ENCODE measurements around the gene IGF2BP3. TPM values are rescaled to one million over a fixed set of nuclear protein-coding genes. Genes with fewer than 3 reads are reported as not detected.
"Not testable (repeated sequence)": the region's sequence is repeated elsewhere in the genome, so short reads cannot be mapped to it uniquely, and the experiment has no call there.

IGF2BP3 gene
- total RNA-seq, 2 experiments from 2014 or later = 0.50 to 1.2 TPM

DNA sequence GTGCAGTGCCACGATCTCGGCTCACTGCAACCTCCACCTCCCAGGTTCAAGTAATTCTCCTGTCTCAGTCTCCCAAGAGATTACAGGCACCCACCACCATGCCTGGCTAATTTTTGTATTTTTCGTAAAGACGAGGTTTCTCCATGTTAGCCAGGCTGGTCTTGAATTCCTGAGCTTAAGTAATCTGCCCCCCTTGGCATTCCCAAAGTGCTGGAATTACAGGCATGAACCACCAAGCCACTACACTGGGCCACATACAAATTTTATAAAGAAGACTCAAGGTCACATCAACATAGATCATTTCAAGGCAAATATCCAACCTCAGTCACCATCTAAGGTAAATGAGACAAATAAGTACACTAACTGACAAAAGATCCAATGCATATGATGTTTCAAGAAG, 32.1 kb downstream of the IGF2BP3 start:
- POLR2A ChIA-PET = no interaction called here
- DNase-seq = no peak
- Mint-ChIP-seq H3K9me3 (no peaks in the 10 kb centered on the region), H3K4me1 (no peaks in the 10 kb centered on the region), H3K27ac (no peak overlapping the region), H3K4me3 (no peak overlapping the region), H3K27me3 (peaks cover 1% of the 10 kb centered on the region), H3K36me3 (ENCODE audit: low read depth) (no peaks in the 10 kb centered on the region)
- CTCF ChIA-PET = no interaction called here

DNA sequence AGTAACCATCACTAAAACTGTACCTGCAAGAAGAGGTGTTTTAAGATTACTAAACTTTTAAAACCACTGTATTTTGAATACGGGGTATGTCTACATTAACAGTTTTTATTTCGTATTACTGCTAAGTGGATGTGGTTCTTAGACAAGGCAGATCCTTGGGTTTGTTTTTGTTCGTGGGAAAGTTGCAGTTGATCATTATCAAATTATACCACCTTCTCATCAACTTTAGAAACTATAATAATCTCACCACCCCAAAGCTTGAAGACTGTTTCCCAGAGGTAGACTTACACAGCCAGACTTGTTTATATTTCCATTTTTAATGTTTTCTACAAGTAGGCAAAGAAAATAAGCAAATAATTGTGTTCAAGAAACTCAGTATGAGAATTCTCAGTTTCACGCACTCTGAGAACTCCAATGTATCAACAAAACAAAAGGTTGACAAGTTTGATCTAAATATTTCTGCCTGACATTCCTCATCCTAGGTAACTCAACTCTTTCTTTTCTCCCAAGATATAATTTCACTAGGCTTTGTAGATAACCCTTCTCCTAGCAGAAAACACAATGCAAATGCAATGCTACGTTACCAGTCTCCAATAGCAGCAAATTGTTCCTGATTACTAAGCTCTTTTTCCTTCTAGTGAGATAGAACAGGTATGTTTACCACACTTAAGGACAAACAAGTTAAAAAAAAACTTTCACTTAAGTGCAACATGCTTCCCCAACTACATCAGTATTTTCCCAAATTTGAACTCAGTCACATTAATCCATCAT, 36.0 kb downstream of the IGF2BP3 start:
- Mint-ChIP-seq H3K27me3 (peaks cover 16% of the 10 kb centered on the region), H3K4me1 (no peaks in the 10 kb centered on the region), H3K27ac (no peak overlapping the region), H3K9me3 (no peaks in the 10 kb centered on the region), H3K36me3 (ENCODE audit: low read depth) (no peaks in the 10 kb centered on the region), H3K4me3 (no peak overlapping the region)
- ChIA-PET POLR2A (no interaction called here), CTCF (interaction anchor here (0.8 kb wide), 1 partner anchor 20 kb away, joined by 3 read pairs; no protein-coding TSS in a partner anchor)
- no peak for DNase-seq

DNA sequence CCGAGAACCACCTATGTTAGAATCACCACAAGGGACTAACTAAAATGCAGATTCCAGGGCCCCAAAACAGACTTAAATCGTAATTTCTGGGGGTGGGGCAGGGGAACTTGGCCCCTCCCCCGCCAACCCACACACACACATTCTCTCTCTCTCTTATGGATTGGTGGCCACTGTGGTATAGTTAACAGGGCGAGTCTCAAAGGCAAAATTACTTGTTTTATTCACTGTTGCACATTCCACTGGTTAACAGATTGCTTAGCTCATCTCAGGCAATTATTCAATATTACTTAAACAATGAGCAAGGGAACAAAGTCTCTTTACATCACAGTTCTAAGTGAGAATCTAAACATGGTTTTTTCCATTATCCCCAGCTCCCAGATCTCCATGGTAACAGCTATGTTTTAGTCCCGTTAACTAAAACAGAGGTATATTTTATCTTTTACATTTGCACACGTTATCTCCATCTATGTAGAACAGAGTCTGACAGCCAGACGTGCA, 38.5 kb downstream of the IGF2BP3 start:
- Mint-ChIP-seq H3K27ac (no peak overlapping the region), H3K4me1 (no peaks in the 10 kb centered on the region), H3K27me3 (peaks cover 23% of the 10 kb centered on the region), H3K4me3 (no peak overlapping the region), H3K36me3 (ENCODE audit: low read depth) (no peaks in the 10 kb centered on the region), H3K9me3 (no peaks in the 10 kb centered on the region)
- POLR2A ChIA-PET = interaction anchor here (0.6 kb wide), 1 partner anchor 86 kb away, joined by 3 read pairs; no protein-coding TSS in a partner anchor
- no peak for DNase-seq
- CTCF ChIA-PET = interaction anchor here (1.2 kb wide), 1 partner anchor 90 kb away, joined by 3 read pairs; no protein-coding TSS in a partner anchor

DNA sequence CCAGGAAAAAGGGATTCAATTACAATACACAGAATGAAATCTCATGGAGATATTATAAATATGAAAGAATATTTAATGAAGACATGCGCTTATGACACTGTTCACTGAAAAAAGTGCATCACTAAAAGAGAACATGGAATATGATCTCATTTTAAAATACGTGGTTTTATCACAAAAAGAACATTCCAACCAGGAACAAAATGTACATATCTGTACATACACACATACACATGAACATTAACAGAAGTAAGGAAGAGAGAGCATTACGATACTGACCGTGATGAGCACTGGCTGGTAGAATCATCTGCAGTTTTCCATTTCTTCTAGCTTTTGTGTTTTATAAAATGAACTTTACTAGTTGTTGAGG, 39.4 kb downstream of the IGF2BP3 start:
- Mint-ChIP-seq H3K4me1 (no peaks in the 10 kb centered on the region), H3K9me3 (no peaks in the 10 kb centered on the region), H3K36me3 (ENCODE audit: low read depth) (no peaks in the 10 kb centered on the region), H3K4me3 (no peak overlapping the region), H3K27me3 (peaks cover 23% of the 10 kb centered on the region), H3K27ac (no peak overlapping the region)
- CTCF ChIA-PET = interaction anchor here (0.8 to 1.6 kb wide), 5 partner anchors 13 to 158 kb away, joined by 3 to 7 read pairs (median 3); no protein-coding TSS in a partner anchor
- no peak for DNase-seq
- POLR2A ChIA-PET = no interaction called here

DNA sequence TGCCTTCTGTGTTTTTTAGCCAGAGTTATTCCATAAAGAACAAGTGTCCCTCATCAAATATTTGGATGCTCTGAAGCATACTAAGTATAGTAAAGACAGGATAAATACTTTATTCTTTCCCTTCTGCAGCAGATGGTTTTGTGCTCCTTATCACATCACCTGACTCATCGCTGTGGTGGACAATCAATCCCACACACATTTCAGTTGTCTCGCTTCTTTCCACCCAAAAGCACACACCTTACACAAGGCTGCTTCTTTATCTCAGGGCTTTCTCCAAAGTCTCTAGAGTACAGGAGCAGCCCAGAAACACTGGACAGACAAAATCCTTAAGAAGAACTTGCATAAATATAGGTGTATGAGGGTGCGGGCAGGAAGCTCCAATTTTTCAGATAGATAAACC, 43.4 kb downstream of the IGF2BP3 start:
- H3K4me1 Mint-ChIP-seq = no peaks in the 10 kb centered on the region
- no peak overlapping the region for H3K27ac Mint-ChIP-seq
- no peaks in the 10 kb centered on the region for H3K9me3 Mint-ChIP-seq
- CTCF ChIA-PET = no interaction called here
- DNase-seq = no peak
- POLR2A ChIA-PET = no interaction called here
- H3K36me3 Mint-ChIP-seq (ENCODE audit: low read depth) = no peaks in the 10 kb centered on the region
- H3K27me3 Mint-ChIP-seq = peaks cover 21% of the 10 kb centered on the region
- no peak overlapping the region for H3K4me3 Mint-ChIP-seq

DNA sequence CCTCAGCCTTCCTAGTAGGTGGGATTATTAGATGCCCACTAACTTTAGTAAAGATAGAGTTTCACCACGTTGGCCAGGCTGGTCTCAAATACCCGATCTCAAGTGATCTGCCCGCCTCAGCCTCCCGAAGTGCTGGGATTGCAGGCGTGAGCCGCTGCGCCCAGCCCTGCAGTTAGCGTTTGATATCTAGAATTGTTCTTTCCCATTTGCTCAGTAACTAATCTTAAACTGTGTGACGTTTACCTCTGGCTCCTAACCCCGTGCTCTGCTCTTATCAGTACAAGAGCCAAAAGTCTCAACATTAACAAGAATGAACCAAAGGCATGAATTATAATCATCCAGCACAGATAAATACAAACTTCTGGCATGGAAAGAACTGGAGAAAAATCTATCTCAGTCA, 47.4 kb downstream of the IGF2BP3 start:
- Mint-ChIP-seq H3K9me3 (no peaks in the 10 kb centered on the region), H3K4me3 (no peak overlapping the region), H3K36me3 (ENCODE audit: low read depth) (no peaks in the 10 kb centered on the region), H3K27ac (no peak overlapping the region), H3K4me1 (peaks cover 3% of the 10 kb centered on the region), H3K27me3 (peaks cover 3% of the 10 kb centered on the region)
- CTCF ChIA-PET = no interaction called here
- no peak for DNase-seq
- POLR2A ChIA-PET = no interaction called here

DNA sequence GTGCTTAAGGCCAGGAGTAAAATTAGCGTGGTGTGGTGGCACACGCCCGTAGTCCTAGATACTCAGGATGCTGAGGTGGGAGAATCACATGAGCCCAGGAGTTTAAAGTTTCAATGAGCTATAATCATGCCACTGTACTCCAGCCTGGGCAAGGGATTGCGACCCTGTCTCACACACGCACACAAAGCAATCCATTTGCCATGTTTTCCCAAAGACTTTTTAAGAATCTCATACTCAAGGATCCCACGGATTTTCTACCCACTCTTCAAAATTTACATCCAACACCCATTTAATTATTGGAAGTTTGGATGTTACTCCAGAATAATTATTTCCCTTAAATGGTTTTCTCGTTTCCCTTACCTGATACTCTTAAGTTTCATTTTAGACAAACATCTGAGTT, 47.9 kb downstream of the IGF2BP3 start:
- Mint-ChIP-seq H3K36me3 (ENCODE audit: low read depth) (no peaks in the 10 kb centered on the region), H3K9me3 (no peaks in the 10 kb centered on the region), H3K4me1 (peaks cover 3% of the 10 kb centered on the region), H3K27me3 (peaks cover 4% of the 10 kb centered on the region), H3K4me3 (no peak overlapping the region), H3K27ac (no peak overlapping the region)
- ChIA-PET POLR2A (no interaction called here), CTCF (no interaction called here)
- DNase-seq = no peak

DNA sequence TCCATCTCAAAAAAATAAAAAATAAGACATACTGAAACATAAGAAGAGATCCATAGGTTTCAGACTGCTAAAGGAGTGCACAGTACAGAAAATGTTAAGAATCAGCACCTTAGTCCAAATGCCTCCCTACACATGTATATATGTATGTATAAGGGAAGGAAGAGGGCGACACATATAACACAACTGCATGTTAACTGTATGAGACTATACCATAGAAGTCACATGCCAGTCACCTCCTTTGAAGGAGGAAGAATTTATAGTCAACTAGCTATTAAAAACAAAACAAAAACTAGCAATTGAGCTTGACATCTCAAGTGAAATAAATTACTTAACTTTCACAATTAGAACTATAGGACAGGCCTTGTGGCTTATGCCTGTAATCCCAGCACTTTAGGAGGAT, 50.4 kb downstream of the IGF2BP3 start:
- peaks cover 3% of the 10 kb centered on the region for H3K4me1 Mint-ChIP-seq
- CTCF ChIA-PET = interaction anchor here (1.1 to 1.4 kb wide), 2 partner anchors 18 to 30 kb away, joined by 3 read pairs; no protein-coding TSS in a partner anchor
- H3K9me3 Mint-ChIP-seq = no peaks in the 10 kb centered on the region
- H3K36me3 Mint-ChIP-seq (ENCODE audit: low read depth) = no peaks in the 10 kb centered on the region
- H3K4me3 Mint-ChIP-seq = no peak overlapping the region
- DNase-seq = no peak
- H3K27ac Mint-ChIP-seq = no peak overlapping the region
- H3K27me3 Mint-ChIP-seq = peaks cover 2% of the 10 kb centered on the region
- POLR2A ChIA-PET = no interaction called here

DNA sequence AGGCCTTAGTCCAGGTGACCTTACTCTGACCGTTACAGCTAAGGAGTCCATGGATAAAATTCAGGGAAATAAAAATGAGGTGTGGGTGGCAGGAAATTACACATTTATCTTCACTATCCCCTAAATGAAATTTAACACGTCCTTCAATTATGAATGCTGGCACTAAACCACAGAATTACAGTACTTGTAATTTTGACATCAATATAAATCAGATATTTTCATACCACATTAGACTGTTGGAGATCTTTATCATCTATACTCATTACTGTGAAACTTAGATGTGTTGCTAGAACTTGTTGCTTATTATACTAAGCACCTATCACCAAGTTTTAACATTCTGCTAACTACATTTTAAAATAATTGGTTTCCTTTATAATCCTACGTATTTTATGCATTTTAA, 51.1 kb downstream of the IGF2BP3 start:
- H3K27ac Mint-ChIP-seq = no peak overlapping the region
- peaks cover 2% of the 10 kb centered on the region for H3K27me3 Mint-ChIP-seq
- ChIA-PET POLR2A (no interaction called here), CTCF (interaction anchor here (1.1 to 1.4 kb wide), 2 partner anchors 17 to 30 kb away, joined by 3 read pairs; no protein-coding TSS in a partner anchor)
- no peaks in the 10 kb centered on the region for H3K9me3 Mint-ChIP-seq
- peaks cover 3% of the 10 kb centered on the region for H3K4me1 Mint-ChIP-seq
- no peak for DNase-seq
- no peaks in the 10 kb centered on the region for H3K36me3 Mint-ChIP-seq (ENCODE audit: low read depth)
- H3K4me3 Mint-ChIP-seq = no peak overlapping the region

DNA sequence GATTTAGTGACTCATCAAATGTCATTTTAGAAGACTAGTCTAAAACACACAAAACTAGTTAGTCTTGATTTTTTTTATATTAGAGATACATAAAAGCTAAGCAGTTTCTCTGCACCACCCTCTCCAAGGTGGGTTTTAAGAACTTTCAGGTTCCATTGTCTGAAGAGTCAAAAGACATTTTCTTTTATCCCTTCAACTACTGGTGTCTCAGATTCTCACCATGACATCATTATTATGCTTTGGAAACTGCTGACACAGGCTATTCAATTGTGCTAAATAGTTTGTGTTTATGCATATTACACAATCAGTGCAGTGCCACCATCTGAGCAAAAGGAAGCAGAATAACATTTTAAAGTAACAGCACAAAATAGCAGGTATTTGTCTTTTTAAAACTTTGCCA, 52.2 kb downstream of the IGF2BP3 start:
- H3K9me3 Mint-ChIP-seq = no peaks in the 10 kb centered on the region
- no peak for DNase-seq
- H3K4me3 Mint-ChIP-seq = no peak overlapping the region
- no peak overlapping the region for H3K27ac Mint-ChIP-seq
- ChIA-PET POLR2A (no interaction called here), CTCF (interaction anchor here (1.1 kb wide), 1 partner anchor 12 kb away, joined by 3 read pairs; no protein-coding TSS in a partner anchor)
- peaks cover 2% of the 10 kb centered on the region for H3K27me3 Mint-ChIP-seq
- H3K36me3 Mint-ChIP-seq (ENCODE audit: low read depth) = no peaks in the 10 kb centered on the region
- H3K4me1 Mint-ChIP-seq = peaks cover 3% of the 10 kb centered on the region

DNA sequence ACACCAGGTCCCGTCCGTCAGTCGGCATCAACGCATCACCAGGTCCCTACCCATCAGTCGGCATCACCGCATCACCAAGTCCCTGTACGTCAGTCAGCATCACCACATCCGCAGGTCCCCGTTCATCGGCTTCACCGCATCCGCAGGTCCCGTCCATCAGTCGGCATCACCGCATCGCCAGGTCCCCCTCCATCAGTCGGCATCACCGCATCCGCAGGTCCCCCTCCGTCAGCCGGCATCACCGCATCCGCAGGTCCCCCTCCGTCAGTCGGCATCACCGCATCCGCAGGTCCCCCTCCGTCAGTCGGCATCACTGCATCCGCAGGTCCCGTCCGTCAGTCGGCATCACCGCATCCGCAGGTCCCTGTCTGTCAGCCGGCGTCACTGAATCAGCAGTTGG, 55.1 kb downstream of the IGF2BP3 start:
- Mint-ChIP-seq H3K4me1 (no peaks in the 10 kb centered on the region), H3K36me3 (ENCODE audit: low read depth) (no peaks in the 10 kb centered on the region), H3K9me3 (no peaks in the 10 kb centered on the region), H3K4me3 (no peak overlapping the region), H3K27ac (no peak overlapping the region), H3K27me3 (peaks cover 2% of the 10 kb centered on the region)
- POLR2A ChIA-PET = no interaction called here
- CTCF ChIA-PET = no interaction called here
- no peak for DNase-seq

DNA sequence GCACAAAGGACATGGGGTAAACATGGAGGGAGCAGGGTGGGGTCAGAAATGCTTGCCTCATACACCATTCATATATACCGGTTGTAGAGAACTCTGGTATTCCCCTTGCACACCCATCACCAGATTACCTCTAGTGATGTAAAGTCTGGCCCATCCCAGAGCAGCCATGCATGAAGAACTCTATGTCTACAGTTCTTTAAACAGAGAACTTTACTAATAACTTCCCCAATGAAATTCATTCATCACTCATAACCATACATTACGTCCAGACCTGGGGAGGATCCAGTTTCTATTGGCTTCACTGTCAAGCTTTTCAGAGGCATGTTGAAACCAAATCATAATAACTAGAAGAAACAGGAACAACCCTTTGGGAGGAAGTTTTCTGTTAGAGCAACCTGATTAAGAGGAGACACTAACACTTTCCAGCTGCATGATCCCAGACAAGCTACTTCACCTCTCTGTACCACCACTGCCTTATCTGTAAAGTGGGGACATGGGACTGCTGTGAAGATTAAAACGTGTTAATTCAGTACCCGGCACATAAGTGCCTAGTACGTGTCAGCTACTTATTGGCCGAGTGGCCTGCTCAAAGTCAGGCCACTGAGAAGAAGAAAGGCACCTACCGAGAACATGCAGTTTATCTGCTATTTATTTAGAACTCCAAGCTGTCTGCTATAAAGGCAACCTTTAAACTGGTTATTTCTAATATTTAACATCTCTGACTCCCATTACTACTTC, 59.7 kb downstream of the IGF2BP3 start:
- H3K27me3 Mint-ChIP-seq = no peaks in the 10 kb centered on the region
- no peaks in the 10 kb centered on the region for H3K36me3 Mint-ChIP-seq (ENCODE audit: low read depth)
- no peak for DNase-seq
- H3K4me3 Mint-ChIP-seq = no peak overlapping the region
- no peak overlapping the region for H3K27ac Mint-ChIP-seq
- ChIA-PET POLR2A (interaction anchor here (0.6 kb wide), 1 partner anchor 1298 kb away, joined by 3 read pairs; no protein-coding TSS in a partner anchor), CTCF (interaction anchor here (0.9 kb wide), 1 partner anchor 14 kb away, joined by 3 read pairs; no protein-coding TSS in a partner anchor)
- H3K9me3 Mint-ChIP-seq = peaks cover 10% of the 10 kb centered on the region
- no peaks in the 10 kb centered on the region for H3K4me1 Mint-ChIP-seq

DNA sequence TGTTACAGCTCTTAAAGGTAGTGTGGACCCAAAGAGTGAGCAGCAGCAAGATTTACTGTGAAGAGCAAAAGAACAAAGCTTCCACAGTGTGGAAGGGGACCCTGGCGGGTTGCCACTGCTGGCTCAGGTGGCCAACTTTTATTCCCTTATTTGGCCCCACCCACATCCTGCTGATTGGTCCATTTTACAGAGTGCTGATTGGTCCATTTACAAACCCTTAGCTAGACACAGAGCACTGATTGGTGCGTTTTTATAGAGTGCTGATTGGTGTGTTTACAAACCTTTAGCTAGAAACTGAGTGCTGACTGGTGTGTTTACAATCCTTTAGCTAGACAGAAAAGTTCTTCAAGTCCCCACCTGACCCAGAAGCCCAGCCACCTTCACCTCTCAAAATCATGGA, 63.7 kb downstream of the IGF2BP3 start:
- POLR2A ChIA-PET; H3K27ac Mint-ChIP-seq; DNase-seq; H3K36me3 Mint-ChIP-seq (ENCODE audit: low read depth); H3K27me3 Mint-ChIP-seq; H3K4me1 Mint-ChIP-seq; H3K4me3 Mint-ChIP-seq: not testable (repeated sequence)
- CTCF ChIA-PET = interaction anchor here (0.6 to 1.1 kb wide), 3 partner anchors 52 to 149 kb away, joined by 3 read pairs; no protein-coding TSS in a partner anchor
- H3K9me3 Mint-ChIP-seq = peaks cover 10% of the 10 kb centered on the region

Measured in activated CD4-positive, alpha-beta T cell treated with anti-CD3 and anti-CD28 coated beads, Interleukin-2, amount 10 ng/mL, durations not matched to agents 7 days and 5 days (primary cell).